ENCODE data around the gene TRAPPC12.
"Not testable (repeated sequence)": the region's sequence is repeated elsewhere in the genome, so short reads cannot be mapped to it uniquely, and the experiment has no call there.

Gene TRAPPC12

DNA sequence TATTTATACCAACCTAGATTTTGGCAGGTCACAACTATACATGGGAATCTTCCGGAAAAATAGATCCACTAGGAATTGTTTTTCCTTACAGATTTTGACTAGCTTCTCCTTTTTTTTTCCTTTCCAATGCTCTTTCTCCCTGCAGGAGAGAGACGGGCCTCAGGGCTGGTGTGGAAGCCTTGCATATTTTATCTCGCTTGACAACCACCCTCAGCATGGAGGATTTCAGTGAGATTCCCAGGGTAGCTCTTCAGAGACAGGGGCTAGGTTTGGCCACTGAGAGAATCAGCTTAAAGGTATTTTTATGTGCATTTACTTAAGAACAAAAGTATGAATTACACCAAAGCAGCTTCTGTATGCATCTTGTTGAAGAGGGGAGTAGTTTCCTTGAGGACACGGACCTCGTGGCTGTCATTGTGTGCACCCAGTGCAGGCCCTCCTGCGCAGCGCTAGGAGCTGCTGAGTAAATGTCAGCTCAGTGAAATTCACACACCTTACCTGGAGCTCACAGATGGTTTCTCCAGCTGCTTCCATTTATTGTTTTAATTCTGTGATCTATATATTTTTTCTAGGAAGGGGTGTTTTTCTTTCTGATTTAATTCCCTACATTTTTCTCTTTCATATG lies 54.4 kb downstream of the TRAPPC12 start:
- no peak for DNase-seq

DNA sequence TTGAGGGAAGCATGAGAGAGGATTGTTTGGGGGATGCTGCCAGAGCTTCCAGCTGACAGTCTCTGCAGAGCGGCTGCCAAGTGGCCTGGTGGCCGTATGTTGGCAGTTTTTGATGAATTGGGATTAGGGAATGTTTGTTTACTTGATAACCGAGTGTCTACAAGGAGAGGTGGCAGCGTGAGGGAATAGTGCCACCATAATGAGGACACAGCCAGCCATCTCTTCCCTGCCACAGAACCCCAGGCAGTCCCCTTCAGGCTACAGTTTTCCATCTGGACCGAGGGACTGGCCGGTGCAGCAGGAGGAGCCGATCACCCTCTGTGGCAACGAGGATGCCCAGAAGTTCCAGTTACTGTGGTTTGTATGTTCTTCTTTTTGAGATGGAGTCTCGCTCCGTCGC lies 55.2 kb downstream of the TRAPPC12 start:
- no peak for DNase-seq

DNA sequence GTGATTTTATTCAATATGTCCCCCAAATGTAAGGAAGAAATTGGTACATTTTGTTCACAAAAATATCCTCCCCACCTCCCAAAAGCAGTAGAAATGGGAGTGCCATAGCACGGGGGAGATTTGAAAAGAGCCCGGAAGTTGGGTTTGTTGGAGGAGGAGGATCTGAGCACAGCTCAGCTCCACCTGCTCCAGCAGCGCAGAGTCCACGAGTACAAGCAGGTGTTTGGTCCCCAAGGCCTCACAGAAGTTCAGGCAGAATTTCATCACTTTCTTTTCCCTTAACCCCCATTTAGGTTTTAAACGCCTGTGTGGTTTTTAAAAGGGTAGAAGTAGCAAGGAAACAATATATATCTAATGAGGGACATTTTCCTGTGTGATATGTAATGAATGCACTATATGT lies 56.0 kb downstream of the TRAPPC12 start:
- no peak for DNase-seq

DNA sequence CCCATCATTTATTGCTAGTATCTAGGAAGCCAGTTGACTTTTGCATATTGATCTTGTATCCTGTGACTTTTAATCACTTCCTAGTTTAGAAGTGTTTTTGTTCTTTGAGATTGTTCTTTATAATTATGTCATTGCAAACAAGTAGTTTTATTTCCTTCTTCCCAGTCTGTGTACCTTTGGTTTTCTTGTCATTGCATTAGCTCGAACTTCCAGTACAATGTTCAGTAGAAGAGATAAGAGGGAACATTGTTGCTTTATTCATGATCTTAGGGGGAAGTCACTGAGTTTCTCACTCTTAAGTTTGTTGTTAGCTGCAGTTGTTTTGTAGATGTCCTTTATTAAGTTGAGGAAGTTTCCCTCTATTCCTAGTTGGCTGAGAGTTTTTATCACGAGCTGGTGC lies 61.0 kb downstream of the TRAPPC12 start:
- DNase-seq = no peak

DNA sequence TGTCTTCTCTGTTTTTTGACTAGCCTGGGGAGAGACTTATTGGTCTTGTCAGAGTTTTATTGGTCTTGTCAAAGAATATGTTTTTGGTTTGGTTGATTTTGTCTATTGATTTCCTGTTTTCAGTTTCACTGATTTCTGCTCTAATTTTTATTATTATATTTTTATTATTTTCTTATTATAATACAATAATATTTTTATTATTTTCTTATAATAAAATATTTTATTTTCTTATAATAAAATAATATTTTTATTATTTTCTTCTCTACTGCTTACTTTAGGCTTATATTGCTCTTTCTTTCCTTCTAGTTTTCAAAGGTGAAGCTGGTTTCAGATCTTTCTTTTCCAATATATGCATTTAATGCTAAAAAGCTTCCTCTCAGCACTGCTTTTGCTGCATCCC lies 62.0 kb downstream of the TRAPPC12 start:
- no peak for DNase-seq

- no peak for DNase-seq
Measured at GRCh38 chr2:3442185-3442584, 62.7 kb downstream of the TRAPPC12 start.

GRCh38 chr2:3443083-3443482 lies 63.6 kb downstream of the TRAPPC12 start:
- DNase-seq = no peak

DNA sequence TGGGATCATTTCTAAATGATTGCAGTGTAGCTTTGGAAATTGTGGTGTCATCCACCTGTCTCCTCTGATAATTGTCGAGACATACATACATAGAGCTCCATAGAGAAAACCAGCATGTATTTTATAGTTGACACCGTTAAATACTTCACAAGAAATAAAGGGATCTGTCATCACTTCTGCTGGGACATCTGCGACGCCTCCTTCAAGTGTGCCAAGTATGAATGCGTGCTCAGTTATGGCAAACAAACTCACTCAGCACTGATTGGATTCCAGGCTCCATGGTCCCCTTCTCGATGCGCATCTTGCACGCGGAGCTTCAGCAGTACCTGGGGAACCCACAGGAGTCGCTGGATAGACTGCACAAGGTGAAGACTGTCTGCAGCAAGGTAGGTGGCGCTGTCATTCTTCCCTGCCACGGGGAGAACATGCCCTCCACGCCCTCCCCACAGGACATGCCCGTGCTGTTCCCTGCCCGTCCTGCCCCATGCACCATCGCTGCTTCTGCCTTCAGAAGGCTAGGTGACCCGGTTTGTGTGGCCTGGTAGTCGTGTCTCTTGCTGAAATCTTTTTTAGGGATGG lies 64.1 kb downstream of the TRAPPC12 start:
- DNase-seq = no peak

- no peak for DNase-seq
Measured at GRCh38 chr2:3445891-3446290, 66.4 kb downstream of the TRAPPC12 start.

GRCh38 chr2:3446381-3446780 lies 66.9 kb downstream of the TRAPPC12 start:
- no peak for DNase-seq

- DNase-seq = not testable (repeated sequence)
Measured at GRCh38 chr2:3447186-3447585, 67.7 kb downstream of the TRAPPC12 start.

- no peak for DNase-seq
Measured at GRCh38 chr2:3447789-3448317, 68.4 kb downstream of the TRAPPC12 start.

- DNase-seq = not testable (repeated sequence)
Measured at GRCh38 chr2:3448441-3448911, 69.0 kb downstream of the TRAPPC12 start.

GRCh38 chr2:3449086-3449485 lies 69.6 kb downstream of the TRAPPC12 start:
- DNase-seq = no peak

DNA sequence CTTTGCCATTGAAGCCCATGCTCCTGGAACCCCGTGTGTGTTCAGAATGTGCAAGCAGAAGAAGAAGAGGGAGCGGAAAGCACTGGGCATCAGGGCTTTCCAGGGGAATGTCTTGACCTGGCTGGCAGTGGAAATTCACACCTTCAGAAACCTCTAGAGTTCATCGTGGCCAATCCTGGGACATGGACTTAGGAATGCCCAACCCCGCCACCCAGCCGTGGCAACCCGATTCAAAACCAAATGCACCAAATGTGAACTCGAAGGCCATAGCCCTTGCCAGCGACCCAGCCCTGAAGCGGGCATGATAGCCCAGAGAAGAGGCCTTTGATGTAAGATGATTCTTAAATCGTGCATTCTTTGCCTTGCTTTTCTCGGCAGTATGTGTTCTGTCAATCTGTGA lies 70.4 kb downstream of the TRAPPC12 start:
- no peak for DNase-seq

DNA sequence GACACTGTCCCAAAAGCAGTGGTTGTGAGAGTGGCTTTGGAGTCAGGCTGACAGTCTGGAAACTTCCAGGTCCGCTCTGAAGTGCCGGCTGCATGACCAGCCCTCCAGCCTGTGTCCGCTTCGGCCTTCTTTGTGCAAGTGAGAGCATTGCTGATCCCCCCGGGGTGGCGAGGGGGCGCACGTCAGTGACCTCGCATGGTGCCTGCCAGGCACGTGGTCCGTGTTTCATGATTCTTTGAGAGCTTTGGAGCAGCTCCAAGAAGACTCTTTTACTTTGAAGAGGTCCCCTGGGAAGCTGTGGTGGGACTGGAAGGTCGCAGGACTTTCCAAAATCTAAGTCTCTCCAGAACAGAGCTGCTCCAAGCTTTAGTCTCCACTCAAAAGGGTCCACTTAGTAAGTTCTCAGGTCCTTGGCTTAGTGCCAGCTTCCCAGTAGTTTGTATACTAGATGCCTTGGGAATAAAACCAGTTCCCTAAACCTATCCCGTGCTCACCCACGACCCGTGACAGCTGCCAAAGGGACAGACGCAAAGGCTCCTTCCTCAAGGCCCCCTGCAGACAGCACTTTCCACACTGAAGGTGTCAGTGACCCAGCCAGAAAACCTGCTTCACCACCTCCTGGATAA lies 71.0 kb downstream of the TRAPPC12 start:
- no peak for DNase-seq

GRCh38 chr2:3451169-3451568 lies 71.7 kb downstream of the TRAPPC12 start:
- no peak for DNase-seq

GRCh38 chr2:3451926-3452671 lies 72.6 kb downstream of the TRAPPC12 start:
- DNase-seq = no peak

DNA sequence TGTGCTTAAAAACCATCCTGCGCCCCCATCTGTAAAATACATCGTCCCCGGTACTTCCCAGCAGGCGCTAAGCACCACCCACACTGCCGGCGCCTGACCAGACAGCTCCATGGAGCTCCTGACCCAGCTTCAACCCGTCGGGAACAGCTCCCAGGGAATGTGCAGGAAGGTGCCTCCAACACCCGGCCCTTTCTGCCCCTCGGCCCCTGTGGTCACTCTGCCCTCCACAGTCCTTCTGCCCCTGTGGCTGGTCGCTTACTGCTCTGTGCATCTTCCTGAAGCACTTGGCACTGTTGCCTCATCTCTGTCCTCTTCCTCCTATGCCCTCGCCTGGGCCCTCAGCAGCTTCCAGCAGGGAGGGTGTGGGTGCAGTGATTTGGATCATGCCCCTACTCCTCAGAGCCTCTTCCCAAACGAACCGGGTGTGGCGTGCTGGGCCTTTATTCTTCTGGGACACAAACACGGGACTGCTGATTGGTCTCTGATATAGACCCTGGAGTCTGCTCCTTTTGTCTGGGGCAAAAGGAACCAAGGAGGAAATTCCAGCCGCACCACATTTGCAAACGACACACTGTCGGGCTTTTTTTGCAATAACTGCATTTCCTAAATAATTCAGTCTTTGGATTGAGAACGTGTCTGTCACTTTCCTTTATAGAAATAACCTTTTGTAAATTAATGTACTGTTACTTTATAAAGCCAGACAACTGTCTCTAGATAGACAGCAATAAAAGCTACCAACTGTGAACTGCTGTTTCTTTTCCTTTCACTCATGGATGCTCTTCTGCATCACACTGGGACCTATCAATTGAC lies 73.9 kb downstream of the TRAPPC12 start:
- no peak for DNase-seq

DNA sequence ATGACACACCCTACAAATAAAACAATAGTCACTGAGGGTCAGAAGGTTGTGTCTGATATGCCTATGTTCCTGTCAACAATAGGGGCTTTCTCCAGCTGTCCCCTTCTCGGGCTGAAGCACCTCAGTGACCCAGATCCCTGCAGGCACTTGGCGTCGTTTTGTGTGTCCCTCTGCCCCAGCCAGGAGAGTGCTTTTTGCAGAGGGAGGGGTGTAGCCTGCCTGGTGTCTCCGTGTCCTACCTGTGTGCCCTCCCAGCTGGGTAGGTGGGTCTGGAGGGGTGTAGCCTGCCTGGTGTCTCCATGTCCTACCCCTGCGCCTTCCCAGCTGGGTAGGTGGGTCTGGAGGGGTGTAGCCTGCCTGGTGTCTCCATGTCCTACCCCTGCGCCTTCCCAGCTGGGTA lies 74.5 kb downstream of the TRAPPC12 start:
- not testable (repeated sequence) for DNase-seq

- no peak for DNase-seq
Measured at GRCh38 chr2:3454802-3455201, 75.3 kb downstream of the TRAPPC12 start.

GRCh38 chr2:3456125-3456524 lies 76.6 kb downstream of the TRAPPC12 start:
- DNase-seq = no peak

Measured in NCI-H1930 (cell line).